Measurements from ENCODE around the gene ETV4. TPM values are rescaled to one million over a fixed set of nuclear protein-coding genes. Genes with fewer than 3 reads are reported as not detected.

The ETV4 gene
- total RNA-seq, 2 experiments from 2014 or later = 2.7 to 3.9 TPM

GRCh38 chr17:43579566-43580140 lies 33.5 kb upstream of the ETV4 start:
- ChIA-PET POLR2A (interaction anchor here (0.6 kb wide), 1 partner anchor 91 kb away, joined by 3 read pairs; no protein-coding TSS in a partner anchor), CTCF (interaction anchor here (0.7 to 11.5 kb wide), 7 partner anchors 12 to 187 kb away, joined by 3 to 243 read pairs (median 4); no protein-coding TSS in a partner anchor)
- DNase-seq (no peak), ATAC-seq (no peak)
- Mint-ChIP-seq H3K36me3 (ENCODE audit: low read depth) (no peaks in the 10 kb centered on the region), H3K4me3 (no peak overlapping the region), H3K9me3 (ENCODE audit: insufficient read depth) (no peaks in the 10 kb centered on the region), H3K27ac (peak overlapping the region; percentile 45), H3K27me3 (ENCODE audit: low read depth) (peaks cover 6% of the 10 kb centered on the region), H3K4me1 (ENCODE audit: low read depth) (peaks cover 20% of the 10 kb centered on the region)

- Mint-ChIP-seq H3K4me1 (ENCODE audit: low read depth) (peaks cover 20% of the 10 kb centered on the region), H3K27me3 (ENCODE audit: low read depth) (peaks cover 9% of the 10 kb centered on the region), H3K27ac (peak overlapping the region; percentile 45), H3K4me3 (no peak overlapping the region), H3K9me3 (ENCODE audit: insufficient read depth) (no peaks in the 10 kb centered on the region), H3K36me3 (ENCODE audit: low read depth) (no peaks in the 10 kb centered on the region)
- DNase-seq (peak; percentile 35), ATAC-seq (peak; percentile 60)
- ChIA-PET POLR2A (interaction anchor here (0.6 kb wide), 1 partner anchor 92 kb away, joined by 3 read pairs; no protein-coding TSS in a partner anchor), CTCF (interaction anchor here (0.7 to 11.5 kb wide), 10 partner anchors 12 to 465 kb away, joined by 3 to 243 read pairs (median 6); partner anchors contain the start of gene SOST)
Measured at GRCh38 chr17:43578699-43579565, 32.8 kb upstream of the ETV4 start.

- H3K4me1 Mint-ChIP-seq (ENCODE audit: low read depth) = peaks cover 20% of the 10 kb centered on the region
- H3K9me3 Mint-ChIP-seq (ENCODE audit: insufficient read depth) = no peaks in the 10 kb centered on the region
- no peak for DNase-seq
- peaks cover 5% of the 10 kb centered on the region for H3K27me3 Mint-ChIP-seq (ENCODE audit: low read depth)
- no peak for ATAC-seq
- no peak overlapping the region for H3K27ac Mint-ChIP-seq
- ChIA-PET POLR2A (no interaction called here), CTCF (interaction anchor here (0.9 to 11.5 kb wide), 10 partner anchors 26 to 466 kb away, joined by 4 to 243 read pairs (median 10); partner anchors contain the start of gene SOST)
- no peaks in the 10 kb centered on the region for H3K36me3 Mint-ChIP-seq (ENCODE audit: low read depth)
- H3K4me3 Mint-ChIP-seq = no peak overlapping the region
Measured at GRCh38 chr17:43578404-43578698, 32.2 kb upstream of the ETV4 start.

- DNase-seq (no peak), ATAC-seq (no peak)
- Mint-ChIP-seq H3K4me3 (no peak overlapping the region), H3K36me3 (ENCODE audit: low read depth) (no peaks in the 10 kb centered on the region), H3K4me1 (ENCODE audit: low read depth) (peaks cover 20% of the 10 kb centered on the region), H3K9me3 (ENCODE audit: insufficient read depth) (no peaks in the 10 kb centered on the region), H3K27ac (no peak overlapping the region), H3K27me3 (ENCODE audit: low read depth) (peaks cover 4% of the 10 kb centered on the region)
- POLR2A ChIA-PET = no interaction called here
- CTCF ChIA-PET = interaction anchor here (0.8 to 11.5 kb wide), 30 partner anchors 8 to 467 kb away, joined by 3 to 243 read pairs (median 7); partner anchors contain the start of genes DHX8, MEOX1 and SOST
Measured at GRCh38 chr17:43577664-43578403, 31.7 kb upstream of the ETV4 start.

GRCh38 chr17:43576563-43577229 lies 30.6 kb upstream of the ETV4 start:
- ChIA-PET CTCF (interaction anchor here (0.6 to 11.5 kb wide), 39 partner anchors 9 to 457 kb away, joined by 3 to 243 read pairs (median 6); partner anchors contain the start of genes DHX8, MEOX1 and SOST), POLR2A (interaction anchor here (0.6 to 1.0 kb wide), 3 partner anchors 32 to 97 kb away, joined by 3 to 4 read pairs (median 3); no protein-coding TSS in a partner anchor)
- Mint-ChIP-seq H3K27ac (no peak overlapping the region), H3K9me3 (ENCODE audit: insufficient read depth) (no peaks in the 10 kb centered on the region), H3K4me3 (no peak overlapping the region), H3K36me3 (ENCODE audit: low read depth) (no peaks in the 10 kb centered on the region), H3K27me3 (ENCODE audit: low read depth) (peaks cover 4% of the 10 kb centered on the region), H3K4me1 (ENCODE audit: low read depth) (peaks cover 24% of the 10 kb centered on the region)
- DNase-seq (peak; percentile 74), ATAC-seq (peak; percentile 83)

- Mint-ChIP-seq H3K27ac (no peak overlapping the region), H3K9me3 (ENCODE audit: insufficient read depth) (no peaks in the 10 kb centered on the region), H3K4me3 (no peak overlapping the region), H3K4me1 (ENCODE audit: low read depth) (peaks cover 23% of the 10 kb centered on the region), H3K36me3 (ENCODE audit: low read depth) (no peaks in the 10 kb centered on the region), H3K27me3 (ENCODE audit: low read depth) (peaks cover 4% of the 10 kb centered on the region)
- DNase-seq (no peak), ATAC-seq (no peak)
- ChIA-PET CTCF (interaction anchor here (0.6 to 11.5 kb wide), 9 partner anchors 66 to 271 kb away, joined by 3 to 243 read pairs (median 5); partner anchors contain the start of gene SOST), POLR2A (no interaction called here)
Measured at GRCh38 chr17:43574896-43575525, 28.9 kb upstream of the ETV4 start.

GRCh38 chr17:43574348-43574747 lies 28.2 kb upstream of the ETV4 start:
- Mint-ChIP-seq H3K9me3 (ENCODE audit: insufficient read depth) (no peaks in the 10 kb centered on the region), H3K27ac (no peak overlapping the region), H3K4me3 (no peak overlapping the region), H3K36me3 (ENCODE audit: low read depth) (no peaks in the 10 kb centered on the region), H3K27me3 (ENCODE audit: low read depth) (peaks cover 4% of the 10 kb centered on the region), H3K4me1 (ENCODE audit: low read depth) (peaks cover 18% of the 10 kb centered on the region)
- ATAC-seq = no peak
- no peak for DNase-seq
- CTCF ChIA-PET = interaction anchor here (0.8 to 11.5 kb wide), 8 partner anchors 12 to 272 kb away, joined by 3 to 243 read pairs (median 5); partner anchors contain the start of gene SOST
- POLR2A ChIA-PET = no interaction called here

- H3K4me3 Mint-ChIP-seq = no peak overlapping the region
- CTCF ChIA-PET = interaction anchor here (0.8 to 11.5 kb wide), 8 partner anchors 11 to 272 kb away, joined by 3 to 243 read pairs (median 5); partner anchors contain the start of gene SOST
- POLR2A ChIA-PET = no interaction called here
- DNase-seq (no peak), ATAC-seq (no peak)
- H3K27me3 Mint-ChIP-seq (ENCODE audit: low read depth) = peaks cover 4% of the 10 kb centered on the region
- H3K27ac Mint-ChIP-seq = no peak overlapping the region
- H3K9me3 Mint-ChIP-seq (ENCODE audit: insufficient read depth) = no peaks in the 10 kb centered on the region
- H3K4me1 Mint-ChIP-seq (ENCODE audit: low read depth) = peaks cover 12% of the 10 kb centered on the region
- no peaks in the 10 kb centered on the region for H3K36me3 Mint-ChIP-seq (ENCODE audit: low read depth)
Measured at GRCh38 chr17:43573579-43574321, 27.6 kb upstream of the ETV4 start.

GRCh38 chr17:43572368-43572980 lies 26.3 kb upstream of the ETV4 start:
- DNase-seq (no peak), ATAC-seq (no peak)
- Mint-ChIP-seq H3K4me1 (ENCODE audit: low read depth) (peaks cover 5% of the 10 kb centered on the region), H3K4me3 (no peak overlapping the region), H3K9me3 (ENCODE audit: insufficient read depth) (no peaks in the 10 kb centered on the region), H3K27me3 (ENCODE audit: low read depth) (peaks cover 7% of the 10 kb centered on the region), H3K36me3 (ENCODE audit: low read depth) (no peaks in the 10 kb centered on the region), H3K27ac (no peak overlapping the region)
- ChIA-PET POLR2A (no interaction called here), CTCF (interaction anchor here (11.5 kb wide), 1 partner anchor 97 kb away, joined by 243 read pairs; no protein-coding TSS in a partner anchor)

- no peaks in the 10 kb centered on the region for H3K9me3 Mint-ChIP-seq (ENCODE audit: insufficient read depth)
- no peak overlapping the region for H3K27ac Mint-ChIP-seq
- ATAC-seq (no peak), DNase-seq (no peak)
- H3K27me3 Mint-ChIP-seq (ENCODE audit: low read depth) = peaks cover 7% of the 10 kb centered on the region
- no peaks in the 10 kb centered on the region for H3K36me3 Mint-ChIP-seq (ENCODE audit: low read depth)
- POLR2A ChIA-PET = no interaction called here
- peaks cover 5% of the 10 kb centered on the region for H3K4me1 Mint-ChIP-seq (ENCODE audit: low read depth)
- CTCF ChIA-PET = interaction anchor here (1.2 to 11.5 kb wide), 2 partner anchors 99 to 123 kb away, joined by 4 to 243 read pairs; no protein-coding TSS in a partner anchor
- H3K4me3 Mint-ChIP-seq = no peak overlapping the region
Measured at GRCh38 chr17:43570518-43570928, 24.4 kb upstream of the ETV4 start.

Measured in activated CD8-positive, alpha-beta T cell treated with anti-CD3 and anti-CD28 coated beads, Interleukin-2, amount 10 ng/mL, durations not matched to agents 7 days and 5 days (primary cell).